ENCODE results near the gene ASB9.

- TF ChIP-seq POLR2A (IDR thresholded peaks at IDR 0.05) = no peak
- TF ChIP-seq CTCF (IDR thresholded peaks at IDR 0.05) = no peak
These were observed 40.2 kb upstream of the ASB9 start for GRCh38 chrX:15310117-15310516.
